ENCODE data around the gene PCID2.

DNA sequence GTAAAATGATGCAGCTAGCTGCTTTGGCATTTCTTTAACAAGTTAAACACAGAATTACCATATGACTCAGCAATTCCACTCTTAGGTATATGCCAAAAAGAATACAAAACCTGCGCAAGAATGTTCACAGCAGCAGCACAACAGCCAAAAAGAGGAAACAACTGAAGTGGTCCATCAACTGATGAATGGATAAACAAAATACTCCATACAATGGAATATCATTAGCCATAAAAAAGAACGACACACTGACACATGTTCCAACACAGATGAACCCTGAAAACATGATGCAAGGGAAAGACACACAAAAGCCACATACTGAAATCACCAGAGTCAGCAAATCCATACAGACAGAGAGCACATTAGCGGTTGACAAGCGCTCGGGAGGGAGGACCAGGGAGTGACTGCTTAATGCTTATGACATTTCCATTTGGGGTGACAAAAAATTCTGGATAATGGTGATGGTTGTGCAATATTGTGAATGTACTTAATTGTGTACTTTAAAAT, 3.0 kb downstream of the PCID2 start:
- TF ChIP-seq, protein P1, sequence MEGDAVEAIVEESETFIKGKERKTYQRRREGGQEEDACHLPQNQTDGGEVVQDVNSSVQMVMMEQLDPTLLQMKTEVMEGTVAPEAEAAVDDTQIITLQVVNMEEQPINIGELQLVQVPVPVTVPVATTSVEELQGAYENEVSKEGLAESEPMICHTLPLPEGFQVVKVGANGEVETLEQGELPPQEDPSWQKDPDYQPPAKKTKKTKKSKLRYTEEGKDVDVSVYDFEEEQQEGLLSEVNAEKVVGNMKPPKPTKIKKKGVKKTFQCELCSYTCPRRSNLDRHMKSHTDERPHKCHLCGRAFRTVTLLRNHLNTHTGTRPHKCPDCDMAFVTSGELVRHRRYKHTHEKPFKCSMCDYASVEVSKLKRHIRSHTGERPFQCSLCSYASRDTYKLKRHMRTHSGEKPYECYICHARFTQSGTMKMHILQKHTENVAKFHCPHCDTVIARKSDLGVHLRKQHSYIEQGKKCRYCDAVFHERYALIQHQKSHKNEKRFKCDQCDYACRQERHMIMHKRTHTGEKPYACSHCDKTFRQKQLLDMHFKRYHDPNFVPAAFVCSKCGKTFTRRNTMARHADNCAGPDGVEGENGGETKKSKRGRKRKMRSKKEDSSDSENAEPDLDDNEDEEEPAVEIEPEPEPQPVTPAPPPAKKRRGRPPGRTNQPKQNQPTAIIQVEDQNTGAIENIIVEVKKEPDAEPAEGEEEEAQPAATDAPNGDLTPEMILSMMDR (IDR thresholded peaks at IDR 0.05): no peak
- no peak for TF ChIP-seq EZH2 (IDR thresholded peaks at IDR 0.05)
